ENCODE data around the gene SRRM5. TPM values are rescaled to one million over a fixed set of nuclear protein-coding genes. Genes with fewer than 3 reads are reported as not detected.

Gene SRRM5
- total and polyA plus RNA-seq, 2 of the 13 experiments (the other 11 are each of a cell fraction or from before 2014, with no cell fraction given), result 0.11 to 0.16 TPM

DNA sequence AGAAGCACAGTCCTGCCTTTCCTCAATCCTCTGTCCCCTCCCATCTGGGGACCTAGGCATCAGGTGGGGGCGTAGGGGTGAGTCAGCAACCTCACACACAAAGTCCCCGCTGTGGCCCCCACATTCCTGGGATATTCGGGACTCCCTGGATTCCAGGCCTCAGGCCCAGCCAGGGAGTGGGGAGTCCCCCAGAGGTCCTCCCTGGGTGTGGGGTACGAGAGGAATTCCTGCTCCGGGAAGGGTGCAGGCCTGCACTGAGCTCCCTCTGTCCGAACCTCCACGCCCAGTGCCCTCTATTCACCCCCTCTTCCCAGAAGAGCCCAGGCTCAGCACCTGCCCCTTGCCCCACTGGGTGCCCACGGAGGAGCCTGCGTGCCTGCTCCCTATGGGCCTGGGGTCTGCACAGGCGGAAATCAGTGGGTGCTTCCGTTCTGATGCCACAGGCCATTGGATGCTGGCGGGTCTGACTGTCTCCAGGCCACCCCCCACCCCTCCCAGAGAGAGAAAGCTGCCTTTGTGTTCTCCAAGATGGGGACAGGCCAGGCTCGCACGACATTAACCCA is 24.3 kb downstream of the SRRM5 start (continued):
- TF ChIP-seq, protein P1, sequence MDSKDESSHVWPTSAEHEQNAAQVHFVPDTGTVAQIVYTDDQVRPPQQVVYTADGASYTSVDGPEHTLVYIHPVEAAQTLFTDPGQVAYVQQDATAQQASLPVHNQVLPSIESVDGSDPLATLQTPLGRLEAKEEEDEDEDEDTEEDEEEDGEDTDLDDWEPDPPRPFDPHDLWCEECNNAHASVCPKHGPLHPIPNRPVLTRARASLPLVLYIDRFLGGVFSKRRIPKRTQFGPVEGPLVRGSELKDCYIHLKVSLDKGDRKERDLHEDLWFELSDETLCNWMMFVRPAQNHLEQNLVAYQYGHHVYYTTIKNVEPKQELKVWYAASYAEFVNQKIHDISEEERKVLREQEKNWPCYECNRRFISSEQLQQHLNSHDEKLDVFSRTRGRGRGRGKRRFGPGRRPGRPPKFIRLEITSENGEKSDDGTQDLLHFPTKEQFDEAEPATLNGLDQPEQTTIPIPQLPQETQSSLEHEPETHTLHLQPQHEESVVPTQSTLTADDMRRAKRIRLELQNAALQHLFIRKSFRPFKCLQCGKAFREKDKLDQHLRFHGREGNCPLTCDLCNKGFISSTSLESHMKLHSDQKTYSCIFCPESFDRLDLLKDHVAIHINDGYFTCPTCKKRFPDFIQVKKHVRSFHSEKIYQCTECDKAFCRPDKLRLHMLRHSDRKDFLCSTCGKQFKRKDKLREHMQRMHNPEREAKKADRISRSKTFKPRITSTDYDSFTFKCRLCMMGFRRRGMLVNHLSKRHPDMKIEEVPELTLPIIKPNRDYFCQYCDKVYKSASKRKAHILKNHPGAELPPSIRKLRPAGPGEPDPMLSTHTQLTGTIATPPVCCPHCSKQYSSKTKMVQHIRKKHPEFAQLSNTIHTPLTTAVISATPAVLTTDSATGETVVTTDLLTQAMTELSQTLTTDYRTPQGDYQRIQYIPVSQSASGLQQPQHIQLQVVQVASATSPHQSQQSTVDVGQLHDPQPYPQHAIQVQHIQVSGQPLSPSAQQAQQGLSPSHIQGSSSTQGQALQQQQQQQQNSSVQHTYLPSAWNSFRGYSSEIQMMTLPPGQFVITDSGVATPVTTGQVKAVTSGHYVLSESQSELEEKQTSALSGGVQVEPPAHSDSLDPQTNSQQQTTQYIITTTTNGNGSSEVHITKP (CRISPR knock-in tag; IDR thresholded peaks at IDR 0.05; ENCODE audit: low read depth), result peak; percentile 72; the same call in 1 of the 2 replicates
- TF ChIP-seq ZFY (CRISPR knock-in tag; IDR thresholded peaks at IDR 0.05), result no peak; the same call in 1 of the 2 replicates
- TF ChIP-seq HNRNPL (IDR thresholded peaks at IDR 0.05; ENCODE audit: low read depth, low read length), result peak; percentile 78; the same call in 1 of the 2 replicates
- 0 out of 2 replicates have a peak, but pooled peaks have one; percentile 27 for TF ChIP-seq RBFOX2 (IDR thresholded peaks at IDR 0.05; ENCODE audit: low read depth, low read length)
- TF ChIP-seq ZNF263 (CRISPR knock-in tag; IDR thresholded peaks at IDR 0.05), result peak; percentile 46; the same call in 1 of the 2 replicates
- peak; percentile 79 for TF ChIP-seq FOSL2 (CRISPR knock-in tag; IDR thresholded peaks at IDR 0.05)
- 0 out of 2 replicates have a peak, but pooled peaks have one; percentile 18 for TF ChIP-seq RXRA (CRISPR knock-in tag; IDR thresholded peaks at IDR 0.05)
- TF ChIP-seq PCBP1 (IDR thresholded peaks at IDR 0.05; ENCODE audit: borderline replicate concordance, low read depth, low read length), result 0 out of 2 replicates have a peak, but pooled peaks have one; percentile 15
- TF ChIP-seq, protein P2, sequence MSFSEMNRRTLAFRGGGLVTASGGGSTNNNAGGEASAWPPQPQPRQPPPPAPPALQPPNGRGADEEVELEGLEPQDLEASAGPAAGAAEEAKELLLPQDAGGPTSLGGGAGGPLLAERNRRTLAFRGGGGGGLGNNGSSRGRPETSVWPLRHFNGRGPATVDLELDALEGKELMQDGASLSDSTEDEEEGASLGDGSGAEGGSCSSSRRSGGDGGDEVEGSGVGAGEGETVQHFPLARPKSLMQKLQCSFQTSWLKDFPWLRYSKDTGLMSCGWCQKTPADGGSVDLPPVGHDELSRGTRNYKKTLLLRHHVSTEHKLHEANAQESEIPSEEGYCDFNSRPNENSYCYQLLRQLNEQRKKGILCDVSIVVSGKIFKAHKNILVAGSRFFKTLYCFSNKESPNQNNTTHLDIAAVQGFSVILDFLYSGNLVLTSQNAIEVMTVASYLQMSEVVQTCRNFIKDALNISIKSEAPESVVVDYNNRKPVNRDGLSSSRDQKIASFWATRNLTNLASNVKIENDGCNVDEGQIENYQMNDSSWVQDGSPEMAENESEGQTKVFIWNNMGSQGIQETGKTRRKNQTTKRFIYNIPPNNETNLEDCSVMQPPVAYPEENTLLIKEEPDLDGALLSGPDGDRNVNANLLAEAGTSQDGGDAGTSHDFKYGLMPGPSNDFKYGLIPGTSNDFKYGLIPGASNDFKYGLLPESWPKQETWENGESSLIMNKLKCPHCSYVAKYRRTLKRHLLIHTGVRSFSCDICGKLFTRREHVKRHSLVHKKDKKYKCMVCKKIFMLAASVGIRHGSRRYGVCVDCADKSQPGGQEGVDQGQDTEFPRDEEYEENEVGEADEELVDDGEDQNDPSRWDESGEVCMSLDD (CRISPR knock-in tag; IDR thresholded peaks at IDR 0.05; ENCODE audit: borderline replicate concordance), result peak; percentile 72; the same call in 1 of the 2 replicates
- no peak for TF ChIP-seq ZNF549 (CRISPR knock-in tag; IDR thresholded peaks at IDR 0.05)
- TF ChIP-seq KDM4B (CRISPR knock-in tag; IDR thresholded peaks at IDR 0.05), result no peak
- TF ChIP-seq TEAD3 (CRISPR knock-in tag; optimal IDR thresholded peaks at IDR 0.05; ENCODE audit: borderline replicate concordance), result peak; percentile 91

Measured in HepG2 (cell line).